HEK293T (cell line): ENCODE data around the gene GNAI1.

Source experiments
- ARNT ChIP-seq: fragments of 450-650 bp; IDR thresholded peaks from 2 replicates; pipeline ENCODE4 v1.6.1; 2017; ENCODE audit warnings: mild to moderate bottlenecking
- BHLHE40 ChIP-seq: fragments of 450-650 bp; IDR thresholded peaks from 2 replicates; pipeline ENCODE4 v1.6.1; 2016; ENCODE audit warnings: mild to moderate bottlenecking, moderate library complexity, borderline replicate concordance
- CTBP1 ChIP-seq: fragments of 450-650 bp; IDR thresholded peaks from 2 replicates; pipeline ENCODE4 v1.6.1; 2016; ENCODE audit warnings: borderline replicate concordance
- ELF4 ChIP-seq: fragments of 450-650 bp; IDR thresholded peaks from 2 replicates; pipeline ENCODE4 v1.6.1; 2017; ENCODE audit warnings: antibody characterized with exemption
- FOXK2 ChIP-seq: fragments of 450-650 bp; IDR thresholded peaks from 2 replicates; pipeline ENCODE4 v1.6.1; 2016; ENCODE audit warnings: mild to moderate bottlenecking
- FOXM1 ChIP-seq: fragments of 450-650 bp; IDR thresholded peaks from 2 replicates; pipeline ENCODE4 v1.6.1; 2017; ENCODE audit warnings: mild to moderate bottlenecking, borderline replicate concordance
- L3MBTL2 ChIP-seq: fragments of 450-650 bp; conservative IDR thresholded peaks from 2 replicates; pipeline ENCODE4 v1.6.1; 2016; ENCODE audit warnings: mild to moderate bottlenecking
- NFRKB ChIP-seq: fragments of 450-650 bp; IDR thresholded peaks from 2 replicates; pipeline ENCODE4 v1.6.1; 2016; ENCODE audit warnings: mild to moderate bottlenecking, moderate library complexity
- PKNOX1 ChIP-seq: fragments of 450-650 bp; IDR thresholded peaks from 2 replicates; pipeline ENCODE4 v1.6.1; 2016
- SP1 ChIP-seq: fragments of 450-650 bp; IDR thresholded peaks from 2 replicates; pipeline ENCODE4 v1.6.1; 2017
- TARDBP ChIP-seq: fragments of 450-650 bp; IDR thresholded peaks from 2 replicates; pipeline ENCODE4 v1.6.1; 2016
- ZNF384 ChIP-seq: fragments of 450-650 bp; IDR thresholded peaks from 2 replicates; pipeline ENCODE4 v1.6.1; 2016

DNA sequence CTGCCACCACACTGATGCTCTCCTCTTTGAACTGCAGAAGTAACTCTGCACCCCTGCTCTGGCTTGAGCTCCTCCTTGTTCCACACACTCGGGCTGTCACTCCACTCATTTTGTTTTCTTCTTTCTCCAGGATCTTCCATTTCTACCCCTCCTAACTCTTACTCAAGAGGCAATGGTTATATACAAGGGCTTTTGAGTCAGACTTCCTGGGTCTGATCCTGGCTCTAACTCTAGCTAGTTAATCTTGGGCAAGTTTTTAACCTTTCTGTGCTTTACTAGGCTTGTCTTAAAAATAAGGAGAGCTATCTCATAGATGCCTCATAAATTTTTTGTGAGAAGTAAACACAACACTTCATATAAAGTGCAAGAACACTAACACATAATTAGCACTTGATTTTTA, 45.3 kb upstream of the GNAI1 start:
- no peak for TF ChIP-seq ELF4
- TF ChIP-seq BHLHE40 = no peak
- no peak for TF ChIP-seq L3MBTL2
- TF ChIP-seq FOXK2 = no peak
- TF ChIP-seq TARDBP = no peak
- no peak for TF ChIP-seq SP1
- TF ChIP-seq FOXM1 = no peak
- TF ChIP-seq NFRKB = no peak
- TF ChIP-seq PKNOX1 = no peak
- no peak for TF ChIP-seq ZNF384
- no peak for TF ChIP-seq CTBP1
- no peak for TF ChIP-seq ARNT
